HG02938 (cell line): ENCODE results near the gene TYW1B.
"Not testable (repeated sequence)": the region's sequence is repeated elsewhere in the genome, so short reads cannot be mapped to it uniquely, and the experiment has no call there.

ENCODE experiments used
- ATAC-seq: cut with Tn5 transposase; IDR thresholded peaks from one replicate; pipeline ENCODE4 v1.9.1; 2021; ENCODE audit warnings: mild to moderate bottlenecking, moderate library complexity; ENCODE audit not compliant: unreplicated experiment

The TYW1B gene

DNA sequence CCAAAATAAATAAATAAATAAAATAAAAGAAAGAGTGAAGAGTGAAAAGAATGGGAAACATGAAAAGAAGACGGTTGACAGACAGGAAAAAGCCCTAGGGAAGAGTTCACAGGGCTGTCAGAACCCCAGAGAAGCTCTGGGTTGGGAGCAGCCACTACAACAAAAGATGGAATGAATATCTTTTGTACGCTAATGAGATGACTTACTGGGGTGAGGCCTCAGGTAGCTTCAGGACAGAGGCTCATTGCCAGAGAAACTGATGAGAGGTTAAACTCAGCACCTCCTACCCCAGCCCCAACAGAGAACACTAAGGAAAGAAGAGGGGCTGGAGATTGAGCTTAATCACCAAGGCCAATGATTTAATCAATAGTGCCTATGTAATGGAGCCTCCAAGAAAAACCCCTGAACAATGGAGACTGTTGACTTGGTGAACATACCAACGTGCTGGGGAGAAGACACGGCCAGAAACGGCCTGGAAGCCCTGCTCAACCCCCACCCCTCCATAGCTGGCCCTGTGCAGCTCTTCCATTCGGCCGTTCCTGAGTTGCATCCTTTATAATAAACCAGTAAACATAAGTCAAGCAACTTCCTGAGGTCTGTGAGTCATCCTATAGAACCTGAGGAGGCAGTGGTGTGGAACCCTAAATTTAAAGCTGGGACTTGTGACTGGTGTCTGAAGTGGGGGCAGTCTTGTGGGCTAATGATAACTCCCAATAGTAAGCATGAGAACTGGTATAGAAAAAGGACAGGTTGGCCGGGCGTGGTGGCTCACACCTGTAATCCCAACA lies 11.4 kb downstream of the TYW1B start:
- ATAC-seq: not testable (repeated sequence)

DNA sequence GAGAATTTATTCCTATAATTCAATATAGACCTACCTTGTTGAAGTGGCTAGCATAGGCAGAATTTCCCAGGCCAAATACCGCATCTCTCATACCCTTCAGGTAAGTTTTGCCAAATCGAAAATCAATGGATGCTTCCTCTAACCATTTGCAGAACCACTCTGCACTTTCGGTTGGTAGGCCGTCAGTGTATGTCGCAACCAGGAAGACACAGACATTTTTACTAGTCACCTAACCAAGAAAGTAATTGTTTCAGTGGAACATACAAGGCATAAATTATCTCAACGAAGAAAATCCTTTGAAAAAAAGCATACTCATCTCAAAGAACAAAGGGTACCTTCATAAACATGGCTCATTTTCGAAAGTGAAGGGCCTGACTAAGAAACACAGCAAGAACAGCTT lies 17.6 kb downstream of the TYW1B start:
- ATAC-seq: not testable (repeated sequence)

DNA sequence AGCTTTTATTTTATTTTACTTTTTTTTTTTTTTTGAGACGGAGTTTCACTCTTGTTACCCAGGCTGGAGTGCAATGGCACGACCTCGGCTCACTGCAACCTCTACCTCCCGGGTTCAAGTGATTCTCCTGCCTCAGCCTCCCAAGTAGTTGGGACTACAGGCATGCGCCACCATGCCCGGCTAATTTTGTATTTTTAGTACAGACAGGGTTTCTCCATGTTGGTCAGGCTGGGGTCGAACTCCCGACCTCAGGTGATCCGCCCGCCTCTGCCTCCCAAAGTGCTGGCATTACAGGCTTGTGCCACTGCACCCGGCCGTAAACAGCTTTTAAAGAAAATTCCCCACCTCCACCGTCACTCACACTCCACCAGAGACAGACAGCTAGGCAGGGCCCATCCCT lies 19.5 kb downstream of the TYW1B start:
- not testable (repeated sequence) for ATAC-seq

DNA sequence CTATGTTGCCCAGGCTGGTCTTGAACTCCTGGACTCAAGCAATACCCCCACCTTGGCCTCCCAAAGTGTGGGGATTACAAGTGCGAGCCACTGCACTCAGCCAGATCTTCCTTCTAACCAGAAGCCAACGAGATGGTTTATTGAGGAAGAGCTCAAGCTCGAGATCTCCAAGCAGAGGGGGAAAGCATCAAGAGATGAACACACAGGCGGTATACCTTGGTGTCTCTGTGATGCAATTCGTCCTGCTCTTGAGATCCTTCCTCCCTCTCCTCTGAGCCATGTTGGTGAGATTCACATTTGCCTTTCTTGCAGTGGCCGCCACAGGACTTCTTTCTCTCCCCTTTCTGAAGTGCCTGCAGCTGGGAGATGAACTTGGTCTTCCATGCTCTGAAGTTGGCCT lies 21.1 kb downstream of the TYW1B start:
- ATAC-seq: not testable (repeated sequence)

DNA sequence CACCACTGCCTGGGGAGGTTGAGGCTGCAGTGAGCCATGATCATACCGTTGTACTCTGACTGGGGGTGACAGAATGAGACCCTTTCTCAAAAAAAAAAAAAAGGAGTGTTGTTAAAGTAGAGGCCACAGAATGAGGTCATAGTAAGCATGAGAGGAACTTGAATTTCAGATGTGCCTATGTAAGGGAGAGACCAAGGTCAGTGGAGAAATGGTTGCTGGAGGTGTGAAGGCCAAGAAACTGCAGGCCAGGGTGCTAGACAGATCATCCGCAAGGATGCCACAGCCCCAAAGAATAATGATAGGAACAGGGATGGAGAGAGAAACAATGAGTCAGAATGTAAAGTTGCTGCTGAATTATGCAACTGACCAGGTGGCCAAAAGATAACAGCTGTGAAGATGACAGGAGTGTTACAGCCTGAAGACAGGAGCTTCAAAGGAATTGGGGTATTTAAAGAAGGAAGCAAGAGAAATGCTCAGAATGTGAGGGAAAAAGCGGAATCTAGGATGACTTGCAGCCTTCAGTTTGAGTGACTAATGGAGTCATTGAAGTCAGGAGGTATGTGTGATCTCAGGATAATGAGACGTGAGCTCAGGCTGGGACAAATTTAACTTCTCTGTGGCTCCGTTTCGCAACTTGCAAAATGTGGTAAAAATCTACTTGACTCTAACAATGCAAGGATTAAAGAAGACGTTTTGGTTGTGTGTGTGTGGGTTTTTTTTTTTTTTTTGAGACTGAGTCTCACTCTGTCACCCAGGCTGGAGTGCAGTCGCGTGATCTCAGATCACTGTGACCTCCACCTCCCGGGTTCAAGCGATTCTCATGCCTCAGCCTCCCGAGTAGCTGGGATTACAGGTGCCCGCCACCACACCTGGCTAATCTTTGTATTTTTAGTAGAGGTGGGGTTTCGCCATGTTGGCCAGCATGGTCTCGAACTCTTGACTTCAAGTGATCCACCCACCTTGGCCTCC lies 22.2 kb downstream of the TYW1B start:
- no peak for ATAC-seq

DNA sequence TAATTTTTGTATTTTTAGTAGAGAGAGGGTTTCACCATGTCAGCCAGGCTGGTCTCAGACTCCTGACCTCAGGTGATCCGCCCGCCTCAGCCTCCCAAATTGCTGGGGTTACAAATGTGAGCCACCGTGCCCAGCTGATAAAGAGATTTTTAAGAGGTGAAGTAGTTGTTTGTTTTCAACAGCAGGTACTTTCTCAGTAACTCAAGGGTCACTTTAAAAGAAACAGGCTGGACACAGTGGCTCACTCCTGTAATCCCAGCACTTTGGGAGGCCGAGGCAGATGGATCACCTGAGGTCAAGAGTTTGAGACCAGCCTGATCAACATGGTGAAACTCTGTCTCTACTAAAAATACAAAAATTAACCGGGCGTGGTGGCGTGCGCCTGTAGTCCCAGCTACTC lies 24.2 kb downstream of the TYW1B start:
- not testable (repeated sequence) for ATAC-seq

DNA sequence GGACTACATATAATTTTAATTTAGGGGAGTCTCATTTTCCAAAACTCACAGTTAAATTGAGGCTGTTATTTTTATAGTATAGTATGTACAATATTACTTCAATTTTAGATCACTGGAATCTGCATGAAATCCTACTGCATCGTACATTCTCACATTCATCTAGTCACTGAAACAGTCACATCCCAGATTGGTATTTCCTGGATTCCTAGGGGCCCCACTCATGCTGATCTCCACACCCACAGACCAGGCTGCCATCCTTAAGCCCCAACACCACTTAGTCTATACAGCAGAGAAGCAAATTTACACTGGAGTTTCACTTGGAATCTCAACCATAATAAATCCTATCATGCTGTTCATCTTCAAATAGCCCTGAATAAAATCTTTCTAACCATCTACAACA lies 26.4 kb downstream of the TYW1B start:
- not testable (repeated sequence) for ATAC-seq

DNA sequence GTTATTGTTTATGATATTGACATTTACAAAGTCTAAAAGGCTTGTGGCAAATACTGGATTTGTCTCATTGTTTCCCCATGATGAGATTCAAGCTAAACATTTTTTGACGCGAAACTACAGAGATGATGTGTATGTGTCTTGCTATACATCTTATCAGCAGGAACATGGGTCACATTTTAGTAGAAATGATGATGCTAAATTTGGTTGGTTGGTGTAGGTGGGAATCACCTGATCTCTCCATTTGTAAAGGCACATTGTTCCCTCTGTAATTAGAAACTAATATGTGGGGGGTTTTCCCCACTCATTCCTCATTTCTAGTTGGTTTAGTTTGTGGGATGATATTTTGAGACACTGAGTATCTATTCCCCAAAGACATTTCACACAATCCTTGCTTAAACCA lies 32.6 kb downstream of the TYW1B start:
- not testable (repeated sequence) for ATAC-seq

DNA sequence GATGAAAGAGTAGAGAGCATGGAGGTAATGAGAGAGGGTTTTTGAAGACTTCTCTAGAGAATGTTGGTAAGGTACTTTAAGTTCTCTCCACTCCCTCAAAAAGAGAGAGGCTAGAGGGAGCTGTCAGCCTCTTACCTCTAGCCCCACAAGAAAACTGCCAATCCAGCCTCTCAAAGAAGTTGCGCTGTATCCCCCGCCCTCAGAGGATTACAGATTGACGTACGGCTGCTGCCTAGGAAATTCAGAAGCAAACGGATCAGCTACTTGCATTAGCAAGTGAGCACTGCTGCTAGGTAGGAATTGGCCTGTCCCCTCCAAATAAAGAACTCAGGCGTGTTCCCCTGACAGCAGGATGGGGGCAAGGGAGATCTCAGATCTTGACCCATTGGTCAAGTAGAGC lies 34.2 kb downstream of the TYW1B start:
- no peak for ATAC-seq

DNA sequence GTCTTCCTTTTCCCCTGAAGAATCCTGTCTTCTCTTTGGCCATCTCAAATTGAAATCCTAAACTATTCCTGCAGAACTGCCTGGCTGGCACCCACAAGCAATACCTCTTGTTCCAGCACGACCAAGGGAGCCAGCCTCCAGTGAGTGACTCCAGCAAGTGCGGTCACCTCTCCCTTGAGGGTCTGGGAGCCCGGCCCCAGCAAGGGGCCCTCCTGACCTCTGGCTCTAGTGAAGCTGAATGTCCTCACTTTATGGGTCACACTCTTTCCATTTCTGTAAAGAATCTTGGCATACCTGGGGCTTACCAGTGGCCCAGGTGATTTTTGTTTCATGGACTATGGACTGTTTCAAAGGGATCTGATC lies 37.3 kb downstream of the TYW1B start:
- ATAC-seq: not testable (repeated sequence)

DNA sequence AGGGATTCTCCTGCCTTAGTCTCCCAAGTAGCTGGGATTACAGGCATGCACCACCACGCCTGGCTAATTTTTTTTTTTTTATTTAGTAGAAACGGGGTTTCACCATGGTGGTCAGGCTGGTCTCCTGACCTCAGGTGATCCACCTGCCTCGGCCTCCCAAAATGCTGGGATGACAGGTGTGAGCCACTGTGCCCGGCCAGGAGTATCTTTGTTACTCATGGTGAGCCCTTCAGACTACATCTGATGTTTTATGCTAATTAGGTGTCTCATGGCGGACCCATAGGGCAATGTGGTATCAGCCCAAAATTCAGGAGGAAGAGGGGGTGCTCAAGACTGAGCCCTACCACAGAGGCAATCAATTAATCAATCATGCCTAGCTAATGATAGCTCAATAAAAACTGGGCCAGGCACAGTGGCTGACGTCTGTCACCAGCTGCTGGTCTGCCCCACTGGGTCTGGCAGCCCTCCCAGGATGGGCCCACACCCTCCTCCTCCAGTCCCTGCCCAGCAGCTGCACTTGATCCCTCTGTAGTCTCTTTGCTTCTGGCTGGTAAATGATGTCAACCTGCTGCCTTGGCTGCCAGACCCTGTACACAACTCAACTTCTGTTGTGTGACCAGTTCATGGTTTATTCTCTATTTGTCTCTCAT lies 37.8 kb downstream of the TYW1B start:
- ATAC-seq: not testable (repeated sequence)

DNA sequence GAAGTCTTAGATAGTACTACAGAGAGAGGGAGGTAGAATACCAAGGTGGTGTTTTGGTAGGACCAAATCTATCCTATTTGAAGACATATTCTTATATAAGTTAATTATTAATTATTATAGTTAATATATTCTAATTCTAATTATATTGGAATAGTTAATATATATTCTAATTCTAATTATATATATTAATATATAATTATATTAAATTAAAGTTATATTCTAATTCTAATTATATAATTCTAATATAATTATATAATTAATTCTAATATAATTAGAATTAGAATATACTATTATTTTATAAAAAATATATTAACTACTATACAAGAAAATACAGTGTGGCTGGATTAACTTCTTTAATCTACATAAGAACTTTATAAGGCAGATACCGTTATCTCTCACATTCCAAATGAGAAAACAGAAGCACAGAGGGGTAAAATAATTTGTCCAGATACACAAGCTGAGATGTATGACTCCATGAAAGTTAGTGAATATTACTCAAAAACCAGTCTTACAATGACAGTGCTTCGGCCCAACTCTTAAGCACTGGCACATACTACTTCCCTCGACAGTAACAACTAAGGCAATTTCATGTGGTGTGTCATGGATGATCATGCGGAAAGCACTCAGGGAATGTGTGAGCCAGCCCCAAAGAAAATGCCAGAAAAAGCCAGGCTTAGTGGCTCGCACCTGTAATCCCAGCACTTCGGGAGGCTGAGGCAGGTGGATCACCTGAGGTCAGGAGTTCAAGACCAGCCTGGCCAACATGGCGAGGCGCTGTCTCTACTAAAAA lies 42.6 kb downstream of the TYW1B start:
- no peak for ATAC-seq

DNA sequence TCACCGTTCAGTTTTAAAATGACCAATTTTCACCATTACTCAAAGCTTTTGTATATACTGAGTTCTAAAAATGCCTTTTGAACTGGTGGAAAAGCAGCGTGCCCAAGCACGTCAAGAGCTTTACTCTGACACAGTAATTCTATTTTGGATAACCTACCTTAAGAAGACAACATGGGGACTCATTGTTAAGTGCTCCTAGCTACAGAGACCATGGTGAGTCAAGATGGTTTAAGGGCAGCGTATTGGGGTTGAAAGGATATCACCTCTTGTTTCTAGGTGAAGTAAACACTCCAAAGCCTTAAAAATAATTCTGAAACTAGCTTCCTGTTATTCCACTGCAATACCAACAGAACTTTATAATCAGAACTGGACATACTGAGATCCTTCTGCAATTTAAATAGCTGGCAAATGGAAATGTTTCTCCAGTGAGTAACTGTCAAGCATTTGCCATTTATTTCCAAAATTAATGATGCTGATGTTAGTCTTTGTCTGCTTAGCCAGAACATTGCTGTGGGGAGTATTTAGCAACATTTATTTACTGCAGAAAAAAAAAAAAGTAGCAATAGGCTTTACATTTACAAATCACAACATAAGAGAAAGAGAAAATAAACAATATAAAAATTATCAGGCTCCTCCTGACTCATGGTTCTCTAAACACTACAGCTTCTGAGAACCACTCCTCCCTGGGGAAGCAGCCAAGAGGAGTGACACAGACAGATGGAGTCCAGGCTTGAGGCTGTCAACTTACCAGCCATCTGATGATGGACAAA lies 44.2 kb downstream of the TYW1B start:
- not testable (repeated sequence) for ATAC-seq

DNA sequence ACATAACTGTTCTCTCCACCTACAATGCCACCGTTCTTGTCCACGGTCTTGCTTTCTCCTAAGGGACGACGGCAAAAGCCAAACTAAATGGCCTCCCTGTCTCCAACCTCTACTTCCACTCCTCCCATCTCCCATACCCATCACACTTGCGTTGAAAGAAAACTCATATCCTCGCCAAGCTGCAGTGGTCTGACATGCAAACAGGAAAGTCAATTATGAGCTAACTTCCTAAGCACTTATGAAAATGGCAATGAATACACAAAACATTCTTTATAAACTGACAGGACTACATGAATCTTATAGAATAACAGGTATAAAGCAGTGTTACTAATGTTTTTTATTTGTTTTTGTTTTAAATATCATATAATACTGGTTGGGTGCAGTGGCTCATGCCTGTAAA lies 46.4 kb downstream of the TYW1B start:
- no peak for ATAC-seq

DNA sequence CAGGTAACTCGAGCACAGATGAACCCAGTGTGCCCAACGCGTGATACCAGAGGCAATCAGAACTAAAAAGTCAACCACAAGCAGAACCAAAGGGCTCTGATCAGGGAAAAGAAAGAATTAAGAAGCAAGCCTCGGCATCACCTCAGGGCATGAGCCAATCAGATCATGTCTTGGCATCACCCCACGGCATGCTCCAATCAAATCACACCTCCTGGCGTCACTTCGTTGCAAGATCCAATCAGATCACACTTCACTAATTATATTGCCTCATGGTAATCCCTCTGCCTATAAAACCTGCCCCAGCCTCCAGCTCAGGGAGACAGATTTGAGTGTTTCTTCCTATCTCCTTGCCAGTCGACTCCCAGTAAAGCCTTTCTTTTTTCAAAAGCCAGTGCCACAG lies 46.8 kb downstream of the TYW1B start:
- ATAC-seq: no peak

DNA sequence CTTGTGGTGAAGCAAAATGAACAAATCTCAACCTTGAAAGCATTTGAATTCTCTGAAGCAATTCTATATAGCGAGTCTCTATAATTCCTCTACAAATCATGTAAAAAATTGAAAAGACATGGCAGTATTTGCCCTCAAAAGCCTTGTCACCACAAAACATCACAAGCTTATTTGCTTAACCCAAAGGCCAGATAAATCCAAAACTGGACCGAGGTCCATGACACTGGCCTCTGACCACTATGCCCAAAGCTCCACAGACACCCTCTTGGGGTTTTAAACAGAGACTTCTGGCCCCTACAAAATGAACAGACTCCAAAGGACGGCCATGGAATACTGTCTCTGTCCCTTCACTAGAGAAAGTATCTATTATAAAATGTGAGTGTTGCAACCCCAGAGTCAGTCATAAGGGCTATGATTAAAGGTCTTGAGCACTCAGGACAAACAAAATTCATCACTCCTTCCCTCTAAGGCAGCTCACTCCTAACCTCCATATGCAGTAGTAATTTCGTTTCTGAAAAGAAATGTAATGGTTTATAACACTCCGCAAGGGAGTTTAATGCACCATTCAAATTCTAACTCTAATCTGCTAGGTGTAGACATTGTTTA lies 47.6 kb downstream of the TYW1B start:
- not testable (repeated sequence) for ATAC-seq

DNA sequence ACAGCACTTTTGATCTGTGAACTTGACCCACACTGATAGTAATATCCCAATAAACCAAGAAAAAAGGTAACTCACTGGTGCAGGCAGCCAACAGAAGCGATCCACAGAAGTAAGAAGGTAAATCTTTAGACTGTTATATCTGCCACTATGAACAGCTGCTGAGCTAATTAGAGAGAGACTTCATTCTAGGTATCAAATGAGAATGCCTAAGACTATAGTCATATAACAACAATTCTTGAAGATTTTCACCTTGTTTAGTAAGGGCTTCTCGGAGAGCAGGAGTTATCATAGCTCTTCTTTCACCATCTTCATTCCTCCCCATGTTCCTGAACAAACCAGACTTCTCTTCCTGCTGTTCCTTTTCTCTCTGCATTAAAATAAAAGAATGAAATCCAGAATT lies 50.8 kb downstream of the TYW1B start:
- ATAC-seq: not testable (repeated sequence)

DNA sequence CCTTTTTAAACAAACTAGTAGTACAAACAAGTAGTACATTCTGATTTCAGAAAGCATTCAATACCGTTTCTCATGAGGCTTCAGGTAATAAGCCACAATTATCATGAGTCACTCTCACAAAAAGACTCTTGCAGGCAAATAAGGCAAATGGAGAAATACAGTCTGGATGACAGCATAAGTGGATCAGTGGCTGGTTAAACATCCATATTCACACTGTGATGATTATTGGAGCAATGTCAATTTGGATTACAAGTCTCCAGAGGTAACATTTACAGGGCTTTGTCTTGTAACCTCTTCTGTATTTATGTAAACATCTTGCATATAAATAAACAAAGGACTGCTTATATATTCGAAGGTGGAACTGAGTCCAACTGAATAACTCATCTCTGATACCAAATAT lies 55.4 kb downstream of the TYW1B start:
- not testable (repeated sequence) for ATAC-seq

DNA sequence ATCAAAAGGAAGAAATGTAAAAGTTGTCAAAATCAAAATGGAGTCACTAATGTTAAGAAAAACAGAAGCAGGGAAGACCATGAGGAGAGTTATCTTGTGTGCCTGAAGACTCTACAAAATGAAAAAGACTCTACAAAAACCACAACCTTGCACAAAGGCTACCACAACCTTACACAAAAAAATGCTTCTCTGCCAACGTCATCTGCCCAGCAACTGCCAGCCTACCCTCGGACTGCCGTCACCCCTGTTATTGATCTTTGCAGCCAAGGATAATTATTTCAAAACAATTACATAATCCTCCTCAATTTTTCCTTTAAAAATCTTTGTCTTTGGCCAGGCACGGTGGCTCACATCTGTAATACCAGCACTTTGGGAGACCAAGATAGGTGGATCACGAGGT lies 61.0 kb downstream of the TYW1B start:
- ATAC-seq: not testable (repeated sequence)
